Epithelial cell of proximal tubule (primary cell): ENCODE results near the gene SFMBT2. TPM values are rescaled to one million over a fixed set of nuclear protein-coding genes. Genes with fewer than 3 reads are reported as not detected.

ENCODE experiments used
- DNase-seq: peaks from one replicate; pipeline ENCODE4 v3.0.0-alpha.2; 2011; ENCODE audit warnings: low read depth
- H3K4me3 ChIP-seq: 2 replicates; pipeline ENCODE4 v1.5.1; 2011; ENCODE audit warnings: low read depth, mild to moderate bottlenecking, low read length
- total RNA-seq: library from RNA; depleted of rRNA; stranded (reverse); fragments of >200 nt; gene quantifications from 2 replicates; pipeline ENCODE4 v1.2.3, GENCODE V29; 2015
- TF ChIP-seq, protein P1 (sequence below): conservative IDR thresholded peaks from 2 replicates; pipeline ENCODE4 v1.5.1; 2012; ENCODE audit warnings: low read depth, mild to moderate bottlenecking, low read length

Gene SFMBT2
- total RNA-seq, 1 donor from 2014 or later, result 2.4 TPM

- TF ChIP-seq, protein P1, sequence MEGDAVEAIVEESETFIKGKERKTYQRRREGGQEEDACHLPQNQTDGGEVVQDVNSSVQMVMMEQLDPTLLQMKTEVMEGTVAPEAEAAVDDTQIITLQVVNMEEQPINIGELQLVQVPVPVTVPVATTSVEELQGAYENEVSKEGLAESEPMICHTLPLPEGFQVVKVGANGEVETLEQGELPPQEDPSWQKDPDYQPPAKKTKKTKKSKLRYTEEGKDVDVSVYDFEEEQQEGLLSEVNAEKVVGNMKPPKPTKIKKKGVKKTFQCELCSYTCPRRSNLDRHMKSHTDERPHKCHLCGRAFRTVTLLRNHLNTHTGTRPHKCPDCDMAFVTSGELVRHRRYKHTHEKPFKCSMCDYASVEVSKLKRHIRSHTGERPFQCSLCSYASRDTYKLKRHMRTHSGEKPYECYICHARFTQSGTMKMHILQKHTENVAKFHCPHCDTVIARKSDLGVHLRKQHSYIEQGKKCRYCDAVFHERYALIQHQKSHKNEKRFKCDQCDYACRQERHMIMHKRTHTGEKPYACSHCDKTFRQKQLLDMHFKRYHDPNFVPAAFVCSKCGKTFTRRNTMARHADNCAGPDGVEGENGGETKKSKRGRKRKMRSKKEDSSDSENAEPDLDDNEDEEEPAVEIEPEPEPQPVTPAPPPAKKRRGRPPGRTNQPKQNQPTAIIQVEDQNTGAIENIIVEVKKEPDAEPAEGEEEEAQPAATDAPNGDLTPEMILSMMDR, result no peak
- H3K4me3 ChIP-seq, result no peak overlapping the region
- no peak for DNase-seq
These were observed 264.6 kb downstream of the SFMBT2 start for GRCh38 chr10:7146189-7146588.

GRCh38 chr10:7136016-7136415 is 274.8 kb downstream of the SFMBT2 start:
- H3K4me3 ChIP-seq, result no peak overlapping the region

DNA sequence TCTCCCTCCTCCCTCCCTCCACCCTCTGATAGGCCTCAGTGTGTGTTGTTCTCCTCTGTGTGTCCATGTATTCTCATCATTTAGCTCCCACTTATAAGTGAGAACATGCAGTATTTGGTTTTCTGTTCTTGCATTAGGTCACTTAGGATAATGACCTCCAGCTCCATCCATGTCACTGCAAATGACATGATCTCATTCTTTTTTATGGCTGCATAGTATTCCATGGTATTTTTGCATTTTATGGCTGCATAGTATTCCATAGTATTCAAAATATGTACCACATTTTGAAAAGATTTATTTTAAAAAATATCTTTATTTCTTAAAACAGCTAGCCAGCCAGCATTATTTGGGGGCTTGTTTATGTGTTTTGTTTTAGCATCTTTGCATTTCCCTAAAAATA is 275.6 kb downstream of the SFMBT2 start:
- DNase-seq, result no peak
- no peak overlapping the region for H3K4me3 ChIP-seq
- TF ChIP-seq, protein P1, result no peak

More at GRCh38 chr10:7136016-7136415, 274.8 kb downstream of the SFMBT2 start:
- TF ChIP-seq, protein P1, result no peak
- DNase-seq, result no peak

DNA sequence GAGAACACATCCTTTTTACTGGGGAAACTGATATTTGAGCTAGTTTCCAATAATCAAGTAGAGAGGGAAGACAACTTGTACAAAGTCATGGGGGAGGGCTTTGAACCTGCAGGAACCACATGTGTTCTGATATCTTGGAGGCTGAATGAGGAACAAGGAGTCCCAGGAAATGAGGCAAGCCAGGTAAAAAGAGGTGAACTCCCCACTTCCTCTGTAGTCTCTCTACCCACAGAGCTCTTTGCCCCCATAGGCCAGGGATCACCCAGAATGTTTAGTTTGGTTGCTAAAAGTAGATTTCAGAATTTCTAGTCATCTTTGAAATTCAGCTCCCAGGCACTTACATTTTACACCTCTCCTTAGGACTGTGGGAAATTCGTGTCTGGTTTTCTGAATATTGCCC is 276.4 kb downstream of the SFMBT2 start:
- TF ChIP-seq, protein P1, result no peak
- DNase-seq, result no peak
- no peak overlapping the region for H3K4me3 ChIP-seq

DNA sequence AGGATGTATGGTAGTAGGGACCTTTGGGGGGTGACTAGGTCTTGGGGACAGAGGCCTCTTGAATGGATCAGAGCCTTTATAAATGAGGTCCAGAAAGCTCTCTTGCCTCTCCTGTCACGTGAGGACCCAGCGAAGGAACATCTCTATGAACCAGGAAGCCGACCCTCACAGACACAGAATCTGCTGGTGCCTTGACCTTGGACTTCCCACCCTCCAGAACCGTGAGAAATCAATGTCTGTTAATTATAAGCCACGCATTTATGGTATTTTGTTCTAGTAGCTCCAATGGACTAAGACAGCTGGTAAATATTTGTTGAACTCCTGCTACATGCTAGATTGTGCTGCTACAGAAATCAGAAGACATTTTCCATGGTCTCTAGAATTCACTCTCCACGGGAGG is 276.9 kb downstream of the SFMBT2 start:
- TF ChIP-seq, protein P1, result no peak
- no peak overlapping the region for H3K4me3 ChIP-seq
- DNase-seq, result no peak

DNA sequence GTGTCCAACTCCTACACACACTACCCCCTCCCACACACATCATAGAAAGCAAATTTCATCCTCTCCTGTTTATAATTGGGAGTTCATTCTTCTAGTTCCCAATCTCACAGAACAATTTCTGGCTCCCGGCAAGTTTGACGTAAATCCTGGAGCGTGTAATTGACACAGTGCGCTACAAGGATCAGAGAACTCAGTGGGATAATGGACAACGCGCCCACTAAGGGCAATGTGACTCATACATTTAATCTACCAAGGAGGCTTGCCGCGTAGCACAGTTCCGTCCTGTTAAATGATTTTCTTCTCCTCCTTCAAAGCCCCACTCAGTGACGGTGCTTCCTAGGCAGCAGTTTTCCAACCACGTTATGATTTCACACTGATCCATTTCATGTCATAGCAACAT is 277.6 kb downstream of the SFMBT2 start:
- TF ChIP-seq, protein P1, result no peak
- DNase-seq, result no peak
- no peak overlapping the region for H3K4me3 ChIP-seq

DNA sequence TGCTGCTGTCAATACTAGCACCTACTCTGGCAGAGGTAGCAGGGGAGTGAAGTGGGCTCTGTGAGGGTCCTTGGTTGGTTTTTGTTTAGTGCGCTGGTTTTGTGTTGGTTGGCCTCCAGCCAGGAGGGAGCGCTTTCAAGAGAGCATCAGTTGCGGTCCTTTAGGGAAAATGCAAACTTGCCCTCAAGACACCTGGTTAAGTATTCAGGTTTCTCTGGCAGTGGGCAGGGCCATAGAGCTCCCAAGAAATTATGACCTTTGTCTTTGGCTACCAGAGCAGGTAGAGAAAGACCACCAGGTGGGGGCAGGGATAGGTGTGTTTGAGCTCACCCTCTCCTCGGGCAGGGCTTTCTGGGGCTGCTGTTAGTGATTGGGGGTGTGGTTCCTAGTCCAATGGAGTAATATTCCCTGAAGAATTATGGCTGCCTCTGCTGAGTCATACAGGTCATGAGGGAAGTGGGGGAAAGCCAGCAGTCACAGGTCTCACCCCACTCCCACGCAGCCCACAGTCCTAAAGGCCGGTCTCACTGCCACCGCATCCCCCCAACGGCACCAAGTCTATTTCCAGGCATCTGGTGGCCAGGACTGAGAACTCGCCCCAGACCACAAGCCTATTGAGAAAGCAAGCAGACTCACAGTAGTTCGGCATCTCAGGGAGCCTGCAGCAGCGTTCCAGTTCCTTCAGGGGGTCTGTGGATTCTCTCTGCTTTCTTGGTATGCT is 280.5 kb downstream of the SFMBT2 start:
- TF ChIP-seq, protein P1, result no peak
- H3K4me3 ChIP-seq, result no peak overlapping the region
- no peak for DNase-seq
